ENCODE data around the gene PFDN1. TPM values are rescaled to one million over a fixed set of nuclear protein-coding genes. Genes with fewer than 3 reads are reported as not detected.

Gene PFDN1
- total and polyA plus RNA-seq, 10 of the 15 experiments (the other 5 are each of a cell fraction or from before 2014, with no cell fraction given), result 62.9 to 193 (median 102) TPM

GRCh38 chr5:140324041-140324600 is 21.2 kb upstream of the PFDN1 start (continued):
- TF ChIP-seq HSF1 (IDR thresholded peaks at IDR 0.05; ENCODE audit: low read depth, low read length) (no peak), CTCF (IDR thresholded peaks at IDR 0.05 in 2 of 3, conservative IDR thresholded peaks at IDR 0.05 in 1 of 3; ENCODE audit: control insufficient read depth in 2 of 3, extremely low read depth in 1 of 3, insufficient read depth in 1 of 3, low read depth in 3 of 3, low read length in 3 of 3) (no peak), NRF1 (conservative IDR thresholded peaks at IDR 0.05; ENCODE audit: low read depth, low read length) (no peak), MTA2 (IDR thresholded peaks at IDR 0.05; ENCODE audit: low read depth) (no peak), ZNF622 (IDR thresholded peaks at IDR 0.05) (no peak), KLF5 (IDR thresholded peaks at IDR 0.05; ENCODE audit: partially characterized antibody) (no peak)
